Epithelial cell of proximal tubule (primary cell): ENCODE results near the gene TDP2. TPM values are rescaled to one million over a fixed set of nuclear protein-coding genes. Genes with fewer than 3 reads are reported as not detected.
"Not testable (repeated sequence)": the region's sequence is repeated elsewhere in the genome, so short reads cannot be mapped to it uniquely, and the experiment has no call there.

Source experiments
- DNase-seq: peaks from one replicate; pipeline ENCODE4 v3.0.0-alpha.2; 2011; ENCODE audit warnings: low read depth
- H3K4me3 ChIP-seq: 2 replicates; pipeline ENCODE4 v1.5.1; 2011; ENCODE audit warnings: low read depth, mild to moderate bottlenecking, low read length
- CTCF ChIP-seq: conservative IDR thresholded peaks from 2 replicates; pipeline ENCODE4 v1.5.1; 2012; ENCODE audit warnings: low read depth, mild to moderate bottlenecking, low read length
- total RNA-seq: library from RNA; depleted of rRNA; stranded (reverse); fragments of >200 nt; gene quantifications from 2 replicates; pipeline ENCODE4 v1.2.3, GENCODE V29; 2015

The TDP2 gene
- total RNA-seq, 1 donor from 2014 or later, result 31.2 TPM

DNA sequence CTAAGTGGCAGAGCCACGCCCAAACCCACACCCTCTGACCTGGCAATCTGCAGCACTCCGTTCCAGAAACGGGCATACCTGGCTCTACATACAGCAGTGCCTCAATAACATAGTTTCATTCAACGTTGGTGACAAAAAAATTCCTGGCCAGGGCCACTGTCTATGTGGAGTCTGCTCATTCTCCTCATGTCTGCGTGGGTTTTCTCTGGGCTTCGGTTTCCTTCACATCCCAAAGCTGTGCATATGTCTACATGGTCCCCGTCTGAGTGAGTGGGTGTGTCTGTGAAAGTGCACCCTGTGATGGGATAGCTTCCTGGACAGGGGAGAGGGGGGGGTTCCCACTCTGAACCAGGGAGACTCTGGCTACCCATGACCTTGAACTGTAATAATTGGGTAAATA lies 22.8 kb downstream of the TDP2 start:
- no peak for DNase-seq
- H3K4me3 ChIP-seq, result no peak overlapping the region
- no peak for TF ChIP-seq CTCF

- H3K4me3 ChIP-seq, result no peak overlapping the region
- DNase-seq, result no peak
- no peak for TF ChIP-seq CTCF
Observed at GRCh38 chr6:24642061-24642460, 24.6 kb downstream of the TDP2 start.

- DNase-seq, H3K4me3 ChIP-seq: not testable (repeated sequence)
Observed at GRCh38 chr6:24640631-24641030, 26.1 kb downstream of the TDP2 start.

DNA sequence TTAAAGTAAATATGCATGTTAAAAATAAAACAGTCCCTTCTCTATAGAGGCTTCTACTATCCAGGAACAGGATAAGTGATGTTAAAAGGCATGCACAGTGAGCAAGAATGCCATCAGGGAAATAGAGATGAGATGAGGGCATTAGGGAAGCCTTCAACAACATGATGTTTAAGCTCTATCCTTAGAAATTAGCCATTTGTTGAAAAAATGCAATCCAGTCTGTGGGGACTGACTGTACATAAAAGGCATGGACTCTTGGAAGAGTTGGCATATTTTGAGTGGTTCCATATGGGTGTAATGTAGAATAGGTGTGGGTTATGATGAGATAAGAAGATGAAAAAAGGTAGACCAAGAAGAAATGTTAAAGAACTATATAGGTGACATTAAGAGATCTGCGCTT lies 26.5 kb downstream of the TDP2 start:
- H3K4me3 ChIP-seq, result no peak overlapping the region
- no peak for TF ChIP-seq CTCF
- no peak for DNase-seq

GRCh38 chr6:24636681-24637080 lies 30.0 kb downstream of the TDP2 start:
- no peak overlapping the region for H3K4me3 ChIP-seq
- DNase-seq, result no peak
- no peak for TF ChIP-seq CTCF

- H3K4me3 ChIP-seq, result no peak overlapping the region
- no peak for DNase-seq
- no peak for TF ChIP-seq CTCF
Observed at GRCh38 chr6:24632573-24632972, 34.1 kb downstream of the TDP2 start.

DNA sequence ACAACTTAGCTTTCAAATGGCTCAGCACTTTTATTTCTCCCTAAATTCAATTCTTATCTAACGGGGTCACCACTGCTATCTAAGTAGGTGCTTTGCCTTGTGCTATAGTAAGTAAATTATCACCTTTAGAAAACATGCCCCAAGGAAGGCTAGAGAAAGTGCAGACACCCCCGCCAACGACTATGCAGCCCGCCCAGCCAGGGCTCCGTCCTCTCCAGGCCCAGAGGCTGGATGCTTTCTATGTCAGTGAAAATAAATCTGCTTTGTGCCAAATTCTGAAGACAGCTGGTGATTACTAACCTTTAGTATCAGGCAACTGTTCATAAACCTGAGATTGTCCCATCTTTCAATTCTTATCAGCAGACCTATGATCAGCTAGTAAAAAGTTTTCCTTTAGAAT lies 35.0 kb downstream of the TDP2 start:
- no peak for DNase-seq
- no peak overlapping the region for H3K4me3 ChIP-seq
- TF ChIP-seq CTCF, result no peak
